Measurements from ENCODE around the gene ADAMTS3.
"Not testable (repeated sequence)": the region's sequence is repeated elsewhere in the genome, so short reads cannot be mapped to it uniquely, and the experiment has no call there.

The ADAMTS3 gene

DNA sequence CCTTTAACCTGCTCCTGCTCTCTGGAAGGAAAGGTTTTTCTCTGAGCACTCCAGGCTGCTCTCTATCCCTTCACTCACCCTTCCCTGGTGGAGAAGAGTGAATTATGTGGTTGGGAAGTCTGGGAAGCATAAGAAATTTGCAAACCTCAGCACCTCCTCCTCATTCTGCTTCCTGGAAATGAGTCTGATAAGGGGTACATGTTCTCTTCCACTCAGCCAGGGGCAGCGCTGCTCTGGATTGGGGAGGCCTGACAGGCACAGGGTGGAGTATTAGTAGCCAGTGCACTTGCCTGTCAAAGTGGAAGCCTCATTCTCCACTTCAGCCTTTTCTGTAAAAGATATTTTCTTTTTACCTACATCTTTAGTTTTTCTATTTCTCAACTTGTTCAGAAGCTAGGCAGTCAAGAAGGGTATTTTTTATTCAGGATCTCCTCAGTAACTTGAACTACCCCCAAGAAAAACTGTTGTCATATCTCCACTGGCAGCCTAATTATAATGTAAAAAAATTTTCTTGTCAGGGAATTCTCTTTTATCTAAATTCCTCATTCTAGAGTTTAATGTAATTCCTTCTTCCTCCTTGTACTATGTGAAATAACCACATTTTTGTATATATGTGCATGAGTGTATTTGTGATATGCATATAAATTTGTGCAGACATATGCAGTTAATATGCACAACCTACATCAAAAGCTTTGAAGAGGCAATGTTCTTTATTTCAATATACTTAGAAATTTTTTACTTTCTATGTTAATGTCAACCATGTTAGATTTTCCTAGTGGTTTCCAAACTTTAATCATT, 15.3 kb downstream of the ADAMTS3 start:
- no peak for DNase-seq (ENCODE audit: low spot score)

DNA sequence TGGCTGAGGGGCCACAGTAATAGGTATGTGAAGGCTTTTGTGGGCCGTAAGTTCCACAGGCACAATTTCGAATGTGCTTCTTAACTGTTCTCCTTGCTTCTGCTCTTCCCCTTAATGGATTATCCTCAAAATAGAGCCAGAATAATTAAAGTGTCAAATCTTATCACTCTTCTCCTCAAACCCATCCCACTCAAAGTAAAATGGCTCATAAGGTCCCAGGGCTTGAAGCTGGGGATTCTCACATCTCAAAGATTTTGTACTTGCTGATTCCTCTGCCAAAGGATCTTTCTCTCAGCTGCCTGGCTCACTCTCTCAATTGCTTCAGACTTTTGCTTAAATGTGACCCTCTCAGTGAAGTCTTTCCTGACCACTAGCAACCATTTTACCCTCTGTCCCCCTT, 16.6 kb downstream of the ADAMTS3 start:
- no peak for DNase-seq (ENCODE audit: low spot score)

DNA sequence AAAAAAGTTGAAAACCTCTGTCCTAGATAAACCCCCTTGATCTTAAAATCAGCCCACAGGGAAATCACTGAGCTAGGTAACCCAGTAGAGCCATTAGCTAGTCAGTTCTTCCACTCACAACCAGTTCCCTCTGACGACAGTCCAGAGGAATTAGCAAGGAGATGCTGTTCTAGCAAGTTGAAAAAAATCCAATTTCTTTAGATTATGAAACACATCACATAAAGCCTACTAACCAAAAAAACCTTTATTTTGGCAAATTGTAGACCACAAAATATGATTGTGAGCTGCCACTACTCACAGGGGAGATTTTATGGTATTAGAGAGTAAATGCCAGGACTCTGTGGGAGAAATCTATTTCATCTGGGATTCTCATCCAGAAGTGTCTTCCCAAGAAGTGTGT, 22.6 kb downstream of the ADAMTS3 start:
- DNase-seq (ENCODE audit: low spot score) = no peak

DNA sequence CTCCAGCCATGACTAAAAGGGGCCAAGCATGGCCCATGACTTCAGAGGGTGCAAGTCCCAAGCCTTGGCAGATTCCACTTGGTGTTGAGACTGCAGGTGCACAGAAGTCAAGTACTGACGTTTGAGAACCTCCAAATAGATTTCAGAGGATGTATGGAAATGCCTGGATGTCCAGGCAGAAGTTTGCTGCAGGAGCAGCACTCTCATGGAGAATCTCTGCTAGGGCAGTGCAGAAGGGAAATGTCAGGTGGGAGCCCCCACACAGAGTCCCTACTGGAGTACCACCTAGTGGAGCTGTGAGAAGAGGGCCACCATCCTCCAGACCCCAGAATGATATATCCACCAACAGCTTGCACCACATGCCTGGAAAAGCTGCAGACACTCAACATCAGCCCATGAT, 28.3 kb downstream of the ADAMTS3 start:
- DNase-seq (ENCODE audit: low spot score) = not testable (repeated sequence)

DNA sequence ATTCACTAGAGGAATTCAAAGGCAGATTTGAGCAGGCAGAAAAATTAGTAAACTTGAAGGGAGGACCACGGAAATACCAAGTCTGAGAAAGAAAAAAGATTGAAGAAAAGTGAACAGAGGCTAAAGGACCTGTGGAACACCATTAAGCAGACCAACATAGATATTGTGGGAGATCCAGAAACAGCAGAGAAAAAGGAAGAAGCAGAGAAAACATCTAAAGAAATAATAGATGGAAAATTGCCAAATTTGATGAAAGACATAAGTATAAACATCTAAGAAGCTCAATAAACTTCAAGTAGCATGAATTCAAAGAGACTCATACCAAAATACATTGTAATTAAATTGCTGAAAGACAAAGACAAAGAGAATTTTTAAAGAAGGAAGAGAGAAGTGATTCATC, 31.0 kb downstream of the ADAMTS3 start:
- DNase-seq (ENCODE audit: low spot score) = no peak

DNA sequence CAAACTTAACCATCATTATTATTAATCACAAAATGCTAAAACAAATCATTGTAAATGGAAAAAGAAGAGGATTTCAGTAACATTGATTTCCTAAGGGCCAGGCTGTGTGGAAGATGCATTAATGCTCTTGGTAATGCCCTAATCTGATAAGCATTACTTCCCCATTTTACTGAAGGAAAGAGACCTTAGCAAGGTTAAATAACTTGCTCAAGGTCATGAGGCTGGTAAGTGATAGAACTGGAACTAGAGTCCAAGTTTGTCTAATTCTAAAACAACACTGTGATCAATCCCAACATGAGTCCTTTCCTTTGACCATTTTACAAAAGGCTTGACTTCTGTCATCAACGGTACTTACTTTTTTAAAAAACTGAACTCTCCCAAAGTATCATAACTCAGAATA, 32.6 kb downstream of the ADAMTS3 start:
- no peak for DNase-seq (ENCODE audit: low spot score)

DNA sequence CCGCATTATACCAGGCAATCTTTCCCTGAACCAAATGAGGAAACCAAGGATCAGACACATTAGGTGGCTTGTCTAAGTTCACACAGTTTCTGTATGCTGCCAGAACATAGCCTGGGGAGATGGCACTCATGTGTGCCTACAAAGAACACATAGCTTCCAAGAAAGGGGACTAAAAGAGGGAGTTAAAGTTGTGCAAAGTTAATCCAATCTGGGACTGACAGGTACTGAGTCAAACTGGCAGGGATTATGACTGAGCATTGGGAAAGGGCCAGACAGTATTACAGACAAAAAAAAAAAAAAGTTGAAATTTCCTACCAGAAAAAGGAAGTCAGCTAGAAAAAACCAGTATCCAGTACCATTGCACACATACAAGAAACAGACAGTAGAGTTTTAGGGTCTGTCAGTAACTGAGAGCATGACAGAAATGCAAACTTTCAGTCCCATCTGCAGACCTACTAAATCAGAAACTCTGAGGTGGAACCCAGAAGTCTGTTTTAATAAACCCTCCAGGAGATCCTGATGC, 37.2 kb downstream of the ADAMTS3 start:
- DNase-seq (ENCODE audit: low spot score) = no peak

DNA sequence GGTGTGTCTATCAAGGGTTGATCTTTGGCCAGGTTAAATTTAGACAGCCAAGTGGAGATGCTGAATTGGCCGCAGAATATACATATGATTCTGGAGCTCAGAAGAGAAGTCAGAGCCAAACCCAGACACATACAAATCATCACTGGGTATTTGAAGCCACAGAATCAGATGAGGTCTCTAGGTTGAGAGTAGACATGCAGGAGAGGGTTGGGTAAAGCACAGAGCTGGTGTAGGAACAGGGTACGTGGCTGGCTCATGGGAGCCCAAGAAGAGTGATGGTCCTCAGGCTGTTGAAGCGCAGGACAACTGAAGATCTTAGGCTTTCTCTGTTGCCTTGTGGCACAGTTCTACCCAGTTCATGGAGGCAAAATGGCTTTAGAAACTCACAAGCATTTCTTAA, 37.7 kb downstream of the ADAMTS3 start:
- DNase-seq (ENCODE audit: low spot score) = no peak

DNA sequence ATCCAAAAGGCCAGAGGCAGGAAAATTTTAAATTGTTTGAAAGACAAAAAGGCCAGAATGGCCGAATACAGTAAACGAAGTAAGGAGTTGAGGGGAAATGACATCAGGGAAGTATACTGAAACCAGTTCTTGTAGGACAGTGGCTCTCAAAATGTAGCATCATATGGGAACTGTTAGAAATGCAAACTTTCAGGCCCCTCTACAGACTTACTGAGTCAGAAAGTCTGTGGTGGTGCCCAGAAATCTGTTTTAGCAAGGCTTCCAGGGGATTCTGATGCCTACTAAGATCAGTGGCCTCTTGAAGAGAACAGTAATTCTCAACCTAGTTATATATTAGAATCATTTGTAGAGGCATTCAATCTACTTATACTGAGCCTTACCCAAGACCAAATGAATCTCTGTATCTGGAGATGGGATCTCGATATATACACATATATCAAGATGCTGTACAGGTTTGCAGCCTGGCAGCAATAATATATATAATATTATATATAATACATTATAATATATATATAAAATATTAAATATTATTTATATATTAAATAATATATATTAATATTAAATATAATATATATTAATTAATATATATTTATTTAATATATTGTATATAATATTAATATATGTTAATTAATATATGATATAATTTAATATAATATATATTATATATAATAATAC, 39.7 kb downstream of the ADAMTS3 start:
- no peak for DNase-seq (ENCODE audit: low spot score)

DNA sequence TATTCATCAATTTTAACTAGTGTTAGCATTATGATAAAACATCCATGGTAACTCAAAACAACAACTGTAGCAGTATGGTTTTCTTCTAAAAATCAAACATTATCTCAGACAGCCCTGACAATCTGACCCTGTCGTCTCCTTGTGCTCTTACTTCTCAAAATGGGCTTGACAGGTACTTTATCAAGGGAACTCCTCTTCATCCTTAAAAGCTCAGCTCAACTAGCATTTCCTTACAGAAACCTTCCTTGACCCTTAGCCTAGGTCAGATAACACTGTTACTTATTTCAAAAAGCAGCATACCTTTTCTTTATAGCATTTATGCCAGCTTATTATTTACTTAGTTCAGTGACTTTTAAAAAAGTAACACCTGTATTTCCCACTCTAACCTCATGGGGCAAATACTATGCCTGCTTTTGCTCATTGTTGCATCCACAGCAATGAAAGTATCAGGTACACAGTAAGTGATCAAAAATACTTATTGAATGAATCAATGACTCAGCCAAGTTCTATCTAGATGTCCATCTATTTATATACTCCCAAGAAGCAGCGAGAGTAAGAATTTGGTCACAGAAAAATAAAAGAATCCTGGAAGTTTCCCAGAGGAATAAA, 41.9 kb downstream of the ADAMTS3 start:
- DNase-seq (ENCODE audit: low spot score) = no peak

DNA sequence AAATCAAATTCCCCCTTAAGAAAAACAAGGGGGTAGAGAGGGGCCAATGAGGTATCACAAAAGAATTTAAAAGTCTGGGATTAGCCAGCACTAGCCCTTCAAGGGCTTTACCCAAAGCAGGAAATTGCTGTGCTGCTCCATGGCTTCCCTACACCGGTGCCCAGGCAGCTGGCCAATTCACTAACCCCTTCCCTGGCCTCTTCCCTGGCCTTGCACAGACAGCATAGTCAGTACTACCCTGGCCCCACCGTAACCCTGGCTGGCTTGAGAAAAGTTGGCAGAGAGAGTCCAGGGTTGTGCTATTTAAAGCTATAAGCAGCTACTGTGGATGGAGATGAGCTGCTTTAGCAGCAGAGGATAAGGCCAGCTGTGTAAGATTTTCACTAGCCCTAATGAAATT, 43.1 kb downstream of the ADAMTS3 start:
- DNase-seq (ENCODE audit: low spot score) = no peak

DNA sequence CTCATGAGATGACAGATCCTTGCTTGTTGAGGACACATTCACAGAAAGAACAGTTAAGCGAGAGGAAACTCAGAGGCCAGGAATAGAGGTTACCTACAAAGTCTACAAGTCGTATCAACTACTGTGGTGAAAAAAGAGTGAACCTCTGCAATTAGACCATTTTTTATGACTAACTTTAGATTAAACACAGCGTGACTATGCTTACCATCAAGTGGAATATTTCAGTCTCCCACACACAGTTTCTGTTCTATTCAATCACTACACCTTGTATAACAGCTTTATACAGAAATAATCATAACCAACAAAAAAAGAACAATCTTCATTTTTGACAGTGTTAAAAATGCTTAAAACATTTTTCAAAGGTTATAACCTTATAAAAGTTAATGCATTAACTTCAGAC, 46.6 kb downstream of the ADAMTS3 start:
- DNase-seq (ENCODE audit: low spot score) = no peak

DNA sequence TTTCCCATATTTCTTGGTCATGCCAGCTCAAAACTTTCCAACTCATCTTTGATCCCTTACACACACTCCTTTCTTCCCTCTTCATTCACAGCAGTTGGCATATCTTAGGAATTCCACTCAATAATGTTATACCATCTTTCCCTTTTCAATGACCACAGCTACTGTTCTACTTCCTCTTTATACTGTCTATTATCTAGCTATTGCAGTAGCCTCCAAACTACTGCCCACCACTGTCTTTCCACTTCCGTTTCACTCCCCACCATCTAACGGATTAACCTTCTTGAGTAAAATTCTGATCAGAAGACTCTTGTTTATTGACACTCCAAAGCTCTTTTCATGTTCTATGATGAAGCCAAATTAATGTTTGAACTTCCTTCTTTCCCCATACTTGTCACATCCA, 55.8 kb downstream of the ADAMTS3 start:
- no peak for DNase-seq (ENCODE audit: low spot score)

DNA sequence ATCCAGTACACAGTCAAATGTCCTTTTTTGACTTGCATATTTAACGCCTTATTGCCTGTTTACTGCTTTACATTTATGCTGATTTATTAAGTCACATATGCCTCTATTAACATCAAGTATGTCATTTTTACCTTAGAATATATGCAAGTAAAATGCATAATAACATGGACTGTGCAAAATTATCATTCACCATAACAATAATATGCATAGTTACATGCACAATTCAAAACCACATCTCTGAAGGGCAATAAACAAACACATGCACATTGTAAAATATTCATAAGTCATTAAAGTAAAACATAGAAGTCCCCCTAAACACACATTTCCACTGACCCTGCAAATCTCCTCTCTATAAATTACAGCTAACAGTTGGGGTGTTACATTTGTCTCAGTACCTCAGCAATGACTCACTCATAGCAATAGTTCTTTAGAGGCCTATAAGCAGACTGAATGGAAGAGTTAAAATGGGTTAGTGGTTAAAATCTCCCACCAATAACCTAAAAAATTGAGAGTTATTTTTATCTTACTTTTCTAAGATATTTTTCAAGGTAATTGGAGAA, 61.1 kb downstream of the ADAMTS3 start:
- no peak for DNase-seq (ENCODE audit: low spot score)

DNA sequence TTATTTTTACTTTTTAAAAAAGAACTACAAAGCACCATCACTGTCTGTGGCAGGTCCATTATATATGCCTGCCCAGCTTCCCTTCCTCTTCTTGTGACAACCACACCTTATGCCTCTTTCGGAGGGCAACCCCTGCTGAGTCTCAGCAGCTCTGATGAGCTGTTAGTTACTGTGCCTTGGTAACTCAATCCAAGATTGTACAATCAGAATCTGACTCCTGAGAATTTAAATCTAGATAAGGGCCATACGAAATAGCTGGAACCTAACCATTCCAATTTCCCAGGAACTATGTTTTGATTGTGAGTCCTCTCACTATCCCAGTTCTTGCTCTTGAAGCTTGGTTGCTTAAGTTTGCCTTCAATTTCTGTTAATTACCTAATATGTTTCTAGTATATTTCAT, 61.9 kb downstream of the ADAMTS3 start:
- DNase-seq (ENCODE audit: low spot score) = no peak

DNA sequence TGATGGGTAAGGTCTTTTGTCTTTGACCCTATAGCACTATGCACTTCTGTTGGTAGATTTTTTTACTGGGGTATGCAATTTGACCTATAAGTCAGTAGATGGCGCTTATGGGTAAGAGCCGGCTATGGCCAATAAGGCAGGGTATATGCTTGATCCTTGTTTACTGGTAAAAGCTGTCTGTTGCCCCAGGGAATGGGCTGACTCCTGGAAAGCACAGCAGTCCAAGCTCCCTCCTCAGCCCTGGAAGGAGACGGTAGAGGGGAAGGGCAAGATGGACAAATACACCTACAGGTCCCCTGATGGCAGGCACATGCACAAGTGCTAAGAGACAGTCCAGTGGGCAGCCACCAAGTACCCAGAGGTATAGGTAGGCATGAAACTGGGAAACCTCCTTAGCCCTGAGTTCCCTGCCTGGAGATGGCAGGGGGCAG, 63.7 kb downstream of the ADAMTS3 start:
- peak; percentile 58 for DNase-seq (ENCODE audit: low spot score)

DNA sequence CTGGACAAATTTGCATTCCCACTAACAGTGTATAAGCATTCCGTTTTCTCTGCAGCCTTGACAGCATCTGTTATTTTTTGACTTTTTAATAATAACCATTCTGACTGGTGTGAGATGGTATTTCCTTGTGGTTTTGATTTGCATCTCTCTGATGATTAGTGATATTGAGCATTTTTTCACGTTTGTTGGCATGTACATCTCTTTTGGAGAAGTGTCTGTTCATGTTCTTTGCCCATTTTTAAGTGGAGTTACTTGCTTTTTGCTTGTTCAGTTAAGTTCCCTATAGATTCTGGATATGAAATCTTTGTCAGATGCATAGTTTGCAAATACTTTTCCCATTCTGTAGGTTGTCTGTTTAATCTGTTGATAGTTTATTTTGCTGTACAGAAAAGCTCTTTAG, 68.8 kb downstream of the ADAMTS3 start:
- DNase-seq (ENCODE audit: low spot score) = no peak

DNA sequence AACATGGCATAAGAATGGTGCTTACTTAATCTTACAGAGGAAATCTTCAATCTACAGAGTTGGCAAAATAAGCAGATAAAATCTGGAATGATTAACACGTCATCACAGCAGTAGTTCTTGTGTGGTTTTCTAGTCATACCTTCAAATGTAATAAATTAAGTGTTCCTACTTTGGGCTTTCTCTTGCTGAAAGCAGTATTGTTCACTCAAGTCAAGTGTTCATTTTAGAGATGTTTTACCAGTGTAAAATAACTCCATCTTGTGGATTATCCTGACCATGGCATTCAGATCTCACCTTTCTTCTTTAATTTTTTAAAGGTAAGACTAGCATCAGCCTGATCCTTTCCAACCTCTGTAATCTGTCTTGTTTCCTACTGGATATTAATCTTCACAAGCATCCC, 72.9 kb downstream of the ADAMTS3 start:
- DNase-seq (ENCODE audit: low spot score) = no peak

DNA sequence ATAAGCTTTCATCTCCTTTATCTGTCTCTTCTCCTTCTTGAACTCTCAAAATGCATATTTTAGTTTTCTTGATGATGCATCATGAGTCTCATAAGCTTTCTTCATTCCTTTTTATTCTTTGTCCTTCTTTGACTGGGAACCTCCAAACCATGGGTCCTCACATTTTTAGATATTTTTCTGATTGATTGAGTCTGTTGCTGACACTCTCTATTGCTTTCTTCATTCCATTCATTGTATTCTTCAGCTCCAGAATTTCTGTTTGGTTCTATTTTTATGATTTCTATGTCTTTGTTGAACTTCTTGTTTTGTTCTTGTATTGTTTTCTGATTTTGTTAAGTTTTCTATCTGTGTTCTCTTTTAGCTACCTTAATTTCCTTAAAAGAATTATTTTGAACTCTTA, 74.9 kb downstream of the ADAMTS3 start:
- no peak for DNase-seq (ENCODE audit: low spot score)

DNA sequence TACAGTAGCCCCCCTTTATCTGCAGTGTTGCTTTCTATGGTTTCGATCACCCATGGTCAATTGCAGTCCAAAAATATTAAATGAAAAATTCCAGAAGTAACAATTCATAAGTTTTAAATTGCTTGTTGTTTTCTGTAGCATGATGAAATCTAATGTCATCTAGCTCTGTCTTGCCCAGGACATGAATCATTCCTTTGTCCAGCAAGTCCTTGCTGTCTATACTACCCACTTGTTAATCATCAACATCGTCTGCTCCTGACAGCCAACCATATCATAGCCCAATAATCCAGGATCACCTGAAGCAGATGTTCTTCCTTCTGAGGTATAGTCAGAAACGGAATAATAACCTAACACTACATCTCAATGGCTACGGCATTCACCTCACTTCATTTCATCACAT, 79.8 kb downstream of the ADAMTS3 start:
- DNase-seq (ENCODE audit: low spot score) = peak; percentile 46

DNA sequence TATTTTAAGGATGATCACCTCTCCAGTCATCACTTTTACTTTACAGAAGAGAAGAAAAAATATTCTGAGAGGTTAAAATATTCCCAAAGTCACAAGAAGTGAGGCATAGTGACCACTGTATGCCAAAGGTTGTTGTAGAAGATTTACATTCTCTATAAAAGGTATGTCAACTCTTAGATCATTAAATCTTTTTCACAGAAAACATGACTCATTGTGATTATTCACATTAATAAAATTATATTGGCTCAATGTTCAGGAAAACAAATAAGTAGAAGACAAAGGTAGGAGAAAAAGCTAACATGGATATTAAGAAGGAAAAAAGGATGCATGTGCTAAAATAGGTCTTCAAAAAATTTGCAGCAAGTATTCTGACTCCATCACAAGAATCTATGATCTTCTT, 82.0 kb downstream of the ADAMTS3 start:
- DNase-seq (ENCODE audit: low spot score) = no peak

DNA sequence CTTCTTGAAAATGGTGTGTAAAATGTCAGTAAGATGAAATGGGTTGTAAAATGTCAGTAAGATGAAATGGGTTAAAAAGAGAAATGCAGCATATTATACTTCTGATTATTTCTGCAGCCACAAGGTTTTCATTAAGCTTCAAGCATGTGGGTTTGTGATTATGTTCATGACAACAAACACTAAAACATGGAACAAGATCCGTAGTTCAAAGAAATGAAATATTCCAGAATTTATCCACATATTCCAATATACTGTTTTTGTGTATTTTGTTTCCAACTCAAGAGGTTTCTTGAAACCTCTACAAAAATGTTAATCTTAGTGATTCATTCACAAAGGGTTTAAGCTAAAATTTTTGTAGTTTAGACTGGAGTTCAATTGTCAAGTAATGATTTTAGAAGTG, 84.0 kb downstream of the ADAMTS3 start:
- no peak for DNase-seq (ENCODE audit: low spot score)

DNA sequence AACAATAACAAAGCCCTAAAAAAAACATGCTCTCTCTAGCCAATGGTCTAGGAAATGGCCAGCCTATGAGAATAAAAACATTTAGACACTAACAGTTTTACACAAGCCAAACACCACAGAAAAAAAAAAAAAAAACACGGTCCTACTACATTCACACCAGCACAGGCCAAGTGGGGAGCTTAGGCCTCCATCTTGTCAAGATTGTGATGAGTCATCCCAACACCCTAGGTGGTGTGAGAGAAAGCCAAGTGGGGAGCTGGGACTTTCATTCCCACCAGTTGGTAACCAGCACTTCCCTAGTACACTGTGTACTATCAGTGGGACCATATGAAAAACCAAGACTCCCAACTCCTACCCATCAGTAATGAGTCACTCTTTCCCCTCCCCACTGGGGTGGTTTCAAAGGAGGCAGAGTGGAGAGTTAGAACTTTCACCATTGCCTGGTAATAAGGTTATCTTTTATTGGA, 95.6 kb downstream of the ADAMTS3 start:
- no peak for DNase-seq (ENCODE audit: low spot score)

Data from RKO (cell line).